GM19099 (cell line): ENCODE measurements around the gene SCYGR5.

Experiments used
- POLR2A ChIP-seq: IDR thresholded peaks from 3 replicates; pipeline ENCODE4 v1.6.1; 2011; ENCODE audit warnings: low read depth; ENCODE audit not compliant: insufficient read length; ENCODE audit errors: extremely low read depth

SCYGR5 gene

GRCh38 chr2:227657199-227657845 lies 9.3 kb upstream of the SCYGR5 start:
- TF ChIP-seq POLR2A: no peak

- TF ChIP-seq POLR2A: no peak
Observed at GRCh38 chr2:227661025-227661649, 5.5 kb upstream of the SCYGR5 start.

- no peak for TF ChIP-seq POLR2A
Observed at GRCh38 chr2:227661827-227662226, 4.8 kb upstream of the SCYGR5 start.

- TF ChIP-seq POLR2A: no peak
Observed at GRCh38 chr2:227665189-227665940, 1.2 kb upstream of the SCYGR5 start.

- TF ChIP-seq POLR2A: no peak
Observed at GRCh38 chr2:227671170-227671905, 4.7 kb downstream of the SCYGR5 start.

GRCh38 chr2:227674485-227674884 lies 7.9 kb downstream of the SCYGR5 start:
- TF ChIP-seq POLR2A: no peak

GRCh38 chr2:227677928-227678327 lies 11.3 kb downstream of the SCYGR5 start:
- TF ChIP-seq POLR2A: no peak

- no peak for TF ChIP-seq POLR2A
Observed at GRCh38 chr2:227684258-227684657, 17.7 kb downstream of the SCYGR5 start.

- no peak for TF ChIP-seq POLR2A
Observed at GRCh38 chr2:227687189-227687588, 20.6 kb downstream of the SCYGR5 start.

GRCh38 chr2:227696990-227697679 lies 30.5 kb downstream of the SCYGR5 start:
- no peak for TF ChIP-seq POLR2A

- TF ChIP-seq POLR2A: no peak
Observed at GRCh38 chr2:227701556-227701955, 35.0 kb downstream of the SCYGR5 start.

- TF ChIP-seq POLR2A: no peak
Observed at GRCh38 chr2:227703280-227703732, 36.7 kb downstream of the SCYGR5 start.

- TF ChIP-seq POLR2A: no peak
Observed at GRCh38 chr2:227703961-227704360, 37.4 kb downstream of the SCYGR5 start.

GRCh38 chr2:227706859-227707258 lies 40.3 kb downstream of the SCYGR5 start:
- no peak for TF ChIP-seq POLR2A

GRCh38 chr2:227707390-227707789 lies 40.8 kb downstream of the SCYGR5 start:
- TF ChIP-seq POLR2A: no peak
